Vagina (tissue), 2 donors: ENCODE data around the gene FCHO2. TPM values are rescaled to one million over a fixed set of nuclear protein-coding genes. Genes with fewer than 3 reads are reported as not detected.

ENCODE experiments used
- DNase-seq, 2 donors: peaks; one replicate each; pipeline ENCODE4 v3.0.0-alpha.2; 2017; ENCODE audit errors: extremely low spot score in 2 of 2
- H3K27ac ChIP-seq: fragments of 200-600 bp; sonication (generic); one replicate; pipeline ENCODE4 v1.5.1; 2019
- H3K27me3 ChIP-seq: fragments of 200-600 bp; sonication (generic); one replicate; pipeline ENCODE4 v1.5.1; 2019
- H3K36me3 ChIP-seq, 2 donors: fragments of 200-600 bp; sonication (generic); one replicate each; pipeline ENCODE4 v1.5.1; 2017 to 2019
- H3K4me1 ChIP-seq: fragments of 200-600 bp; sonication (generic); one replicate; pipeline ENCODE4 v1.5.1; 2019
- H3K4me3 ChIP-seq, 2 donors: fragments of 200-600 bp; sonication (generic); 1 replicate in 1 of 2; 2 replicates in 1 of 2; pipeline ENCODE4 v1.5.1; 2016 to 2019
- H3K9me3 ChIP-seq: fragments of 200-600 bp; sonication (generic); one replicate; pipeline ENCODE4 v1.5.1; 2019
- POLR2A ChIP-seq, 2 donors: fragments of 450-650 bp; IDR thresholded peaks; one replicate each; pipeline ENCODE4 v1.6.1; 2017; ENCODE audit warnings: antibody characterized with exemption in 2 of 2, mild to moderate bottlenecking in 2 of 2, moderate library complexity in 2 of 2
- POLR2AphosphoS5 ChIP-seq, 2 donors: sonication (generic); formaldehyde crosslinking; IDR thresholded peaks; one replicate each; pipeline ENCODE4 v1.9.0; 2017; ENCODE audit warnings: antibody characterized with exemption in 2 of 2, mild to moderate bottlenecking in 2 of 2, low read depth in 1 of 2; ENCODE audit not compliant: insufficient read depth in 1 of 2
- intact Hi-C: fragments of 100-400 bp; cut with DNase I; formaldehyde crosslinking; loops from one replicate; pipeline ENCODE4 v1.15.1; 2023
- total RNA-seq: library from RNA; depleted of rRNA; stranded (reverse); fragments of >200 nt; gene quantifications from one replicate; pipeline ENCODE4 v1.2.3, GENCODE V29; 2016
- TF ChIP-seq, protein P1 (sequence below), 3 experiments: fragments of 450-650 bp in 2 of 3; fragments of 200-600 bp in 1 of 3; sonication (generic) in 1 of 3; IDR thresholded peaks; one replicate each; pipeline ENCODE4 v1.5.1; 2017 to 2019; ENCODE audit warnings: antibody characterized with exemption in 3 of 3, mild to moderate bottlenecking in 2 of 3, moderate library complexity in 2 of 3

The FCHO2 gene
- total RNA-seq, 1 donor from 2014 or later: 32.9 TPM

DNA sequence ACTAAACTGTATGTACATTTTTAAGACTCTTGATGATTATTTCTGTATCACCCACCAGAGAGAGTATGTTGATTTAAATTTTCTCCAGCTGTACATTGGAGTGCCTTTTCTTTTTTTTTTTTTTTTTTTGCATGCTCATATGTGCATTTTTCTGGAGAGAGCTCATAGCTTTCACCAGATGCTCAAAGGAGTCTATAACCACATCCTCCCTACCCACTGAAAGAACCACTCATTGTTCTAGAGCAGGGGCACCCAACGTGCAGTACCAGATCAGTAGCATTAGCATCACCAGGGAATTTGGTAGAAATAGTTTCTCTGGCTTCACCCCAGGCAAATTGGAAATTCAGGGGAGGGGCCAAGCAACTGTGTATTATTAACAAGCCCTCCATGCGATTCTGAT lies 110.6 kb downstream of the FCHO2 start:
- intact Hi-C loops: no loop called here
- no peak for DNase-seq
- no peaks in the 10 kb centered on the region for H3K27me3 ChIP-seq
- H3K4me1 ChIP-seq: no peaks in the 10 kb centered on the region
- TF ChIP-seq POLR2AphosphoS5 (IDR thresholded peaks at IDR 0.05; ENCODE audit: insufficient read depth in 1 of 2, low read depth in 1 of 2): no peak
- TF ChIP-seq, protein P1, sequence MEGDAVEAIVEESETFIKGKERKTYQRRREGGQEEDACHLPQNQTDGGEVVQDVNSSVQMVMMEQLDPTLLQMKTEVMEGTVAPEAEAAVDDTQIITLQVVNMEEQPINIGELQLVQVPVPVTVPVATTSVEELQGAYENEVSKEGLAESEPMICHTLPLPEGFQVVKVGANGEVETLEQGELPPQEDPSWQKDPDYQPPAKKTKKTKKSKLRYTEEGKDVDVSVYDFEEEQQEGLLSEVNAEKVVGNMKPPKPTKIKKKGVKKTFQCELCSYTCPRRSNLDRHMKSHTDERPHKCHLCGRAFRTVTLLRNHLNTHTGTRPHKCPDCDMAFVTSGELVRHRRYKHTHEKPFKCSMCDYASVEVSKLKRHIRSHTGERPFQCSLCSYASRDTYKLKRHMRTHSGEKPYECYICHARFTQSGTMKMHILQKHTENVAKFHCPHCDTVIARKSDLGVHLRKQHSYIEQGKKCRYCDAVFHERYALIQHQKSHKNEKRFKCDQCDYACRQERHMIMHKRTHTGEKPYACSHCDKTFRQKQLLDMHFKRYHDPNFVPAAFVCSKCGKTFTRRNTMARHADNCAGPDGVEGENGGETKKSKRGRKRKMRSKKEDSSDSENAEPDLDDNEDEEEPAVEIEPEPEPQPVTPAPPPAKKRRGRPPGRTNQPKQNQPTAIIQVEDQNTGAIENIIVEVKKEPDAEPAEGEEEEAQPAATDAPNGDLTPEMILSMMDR (IDR thresholded peaks at IDR 0.05): no peak
- peaks cover 0 to 35% of the 10 kb centered on the region in 2 donors for H3K36me3 ChIP-seq
- H3K27ac ChIP-seq: no peak overlapping the region
- no peaks in the 10 kb centered on the region for H3K9me3 ChIP-seq
- H3K4me3 ChIP-seq: no peak overlapping the region

DNA sequence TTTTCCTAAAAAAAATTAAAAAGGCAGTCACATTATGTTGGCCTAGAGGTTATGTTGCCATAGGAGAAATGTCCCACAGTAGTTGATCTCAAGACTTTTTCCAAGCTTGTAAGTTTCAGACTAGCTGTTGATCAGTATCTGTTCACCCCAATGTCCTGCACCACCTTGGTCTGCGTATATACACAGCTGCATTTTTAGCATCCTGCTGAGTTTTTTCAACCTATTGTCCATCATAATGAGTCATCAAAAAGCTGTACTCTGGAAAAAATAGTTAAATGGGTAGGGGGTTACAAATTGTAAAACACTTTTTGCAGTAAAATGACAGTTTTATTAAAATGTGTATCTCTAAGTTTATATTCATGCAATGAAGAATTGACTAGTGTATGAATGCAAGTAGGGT lies 111.4 kb downstream of the FCHO2 start:
- no peaks in the 10 kb centered on the region for H3K4me1 ChIP-seq
- DNase-seq: no peak
- H3K27ac ChIP-seq: no peak overlapping the region
- intact Hi-C loops: no loop called here
- TF ChIP-seq POLR2AphosphoS5 (IDR thresholded peaks at IDR 0.05; ENCODE audit: insufficient read depth in 1 of 2, low read depth in 1 of 2): no peak
- no peaks in the 10 kb centered on the region for H3K9me3 ChIP-seq
- no peaks in the 10 kb centered on the region for H3K27me3 ChIP-seq
- H3K36me3 ChIP-seq: peaks cover 0 to 35% of the 10 kb centered on the region in 2 donors
- H3K4me3 ChIP-seq: no peak overlapping the region

DNA sequence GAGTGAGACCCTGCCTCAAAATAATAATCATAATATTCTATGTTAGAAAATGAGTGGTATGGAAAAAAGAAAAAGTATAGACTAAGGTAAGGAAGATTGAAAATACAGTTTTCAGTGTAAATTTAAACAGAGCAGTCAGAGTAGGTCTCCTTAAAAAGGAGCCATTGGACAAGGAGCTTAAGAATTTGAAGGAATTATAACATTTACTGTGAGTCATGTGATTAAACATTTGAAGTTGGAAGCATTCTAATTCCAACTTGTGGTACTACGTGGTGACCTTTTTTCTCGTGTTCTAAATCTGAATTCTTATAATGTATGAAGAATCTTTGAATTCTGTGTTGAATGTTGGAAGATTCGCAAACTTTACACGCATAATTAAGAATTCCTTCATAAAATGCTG lies 125.3 kb downstream of the FCHO2 start:
- no peak for DNase-seq
- H3K36me3 ChIP-seq: peaks cover 0 to 65% of the 10 kb centered on the region in 2 donors
- intact Hi-C loops: no loop called here
- H3K4me1 ChIP-seq: no peaks in the 10 kb centered on the region
- no peak overlapping the region for H3K4me3 ChIP-seq
- H3K9me3 ChIP-seq: no peaks in the 10 kb centered on the region
- TF ChIP-seq POLR2A (IDR thresholded peaks at IDR 0.05) (no peak), POLR2AphosphoS5 (IDR thresholded peaks at IDR 0.05; ENCODE audit: insufficient read depth in 1 of 2, low read depth in 1 of 2) (no peak)
- TF ChIP-seq, protein P1 (IDR thresholded peaks at IDR 0.05): no peak
- H3K27ac ChIP-seq: no peak overlapping the region
- H3K27me3 ChIP-seq: no peaks in the 10 kb centered on the region

DNA sequence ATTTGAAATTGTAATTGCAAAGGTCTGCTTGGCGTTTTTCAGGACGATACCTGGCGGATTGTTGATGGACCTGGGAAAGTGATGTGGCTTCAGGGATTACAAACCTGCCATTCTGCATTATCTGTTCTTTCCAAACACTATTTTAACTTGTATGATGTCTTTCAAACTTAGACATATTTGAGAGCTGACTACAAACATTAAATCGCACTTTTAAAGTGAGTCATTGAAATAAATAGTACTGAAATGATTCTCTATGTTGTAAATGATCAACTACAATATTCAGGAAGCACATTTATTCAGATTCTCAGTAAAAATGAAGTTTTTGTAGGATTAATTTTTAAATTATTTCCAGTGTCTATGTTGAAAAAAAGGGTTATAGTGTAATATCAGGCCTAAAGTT lies 132.2 kb downstream of the FCHO2 start:
- TF ChIP-seq POLR2AphosphoS5 (IDR thresholded peaks at IDR 0.05; ENCODE audit: insufficient read depth in 1 of 2, low read depth in 1 of 2) (no peak), POLR2A (IDR thresholded peaks at IDR 0.05) (no peak)
- TF ChIP-seq, protein P1 (IDR thresholded peaks at IDR 0.05): no peak
- H3K4me1 ChIP-seq: no peaks in the 10 kb centered on the region
- no peak for DNase-seq
- intact Hi-C loops: no loop called here
- no peaks in the 10 kb centered on the region for H3K27me3 ChIP-seq
- H3K36me3 ChIP-seq: peaks cover 0 to 20% of the 10 kb centered on the region in 2 donors
- no peak overlapping the region for H3K4me3 ChIP-seq
- H3K9me3 ChIP-seq: no peaks in the 10 kb centered on the region
- no peak overlapping the region for H3K27ac ChIP-seq

DNA sequence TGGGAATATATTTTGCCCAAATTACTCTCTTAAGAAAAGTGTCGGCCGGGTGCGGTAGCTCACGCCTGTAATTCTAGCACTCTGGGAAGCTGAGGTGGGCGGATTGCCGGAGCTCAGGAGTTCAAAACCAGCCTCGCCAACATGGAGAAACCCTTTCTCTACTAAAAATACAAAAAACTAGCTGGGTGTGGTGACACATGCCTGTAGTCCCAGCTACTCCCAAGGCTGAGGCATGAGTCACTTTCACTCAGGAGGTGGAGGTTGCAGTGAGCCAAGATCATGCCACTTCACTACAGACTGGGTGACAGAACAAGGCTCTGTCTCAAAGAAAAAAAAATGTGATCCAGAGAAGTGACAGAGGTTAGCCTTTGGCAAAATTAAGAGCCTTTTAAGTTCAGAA lies 138.1 kb downstream of the FCHO2 start:
- H3K4me1 ChIP-seq: no peaks in the 10 kb centered on the region
- no peak overlapping the region for H3K27ac ChIP-seq
- H3K9me3 ChIP-seq: no peaks in the 10 kb centered on the region
- no peak for DNase-seq
- H3K4me3 ChIP-seq: no peak overlapping the region
- intact Hi-C loops: no loop called here
- TF ChIP-seq, protein P1 (IDR thresholded peaks at IDR 0.05): no peak
- TF ChIP-seq POLR2A (IDR thresholded peaks at IDR 0.05): no peak
- peaks cover 0 to 6% of the 10 kb centered on the region in 2 donors for H3K36me3 ChIP-seq
- no peaks in the 10 kb centered on the region for H3K27me3 ChIP-seq

DNA sequence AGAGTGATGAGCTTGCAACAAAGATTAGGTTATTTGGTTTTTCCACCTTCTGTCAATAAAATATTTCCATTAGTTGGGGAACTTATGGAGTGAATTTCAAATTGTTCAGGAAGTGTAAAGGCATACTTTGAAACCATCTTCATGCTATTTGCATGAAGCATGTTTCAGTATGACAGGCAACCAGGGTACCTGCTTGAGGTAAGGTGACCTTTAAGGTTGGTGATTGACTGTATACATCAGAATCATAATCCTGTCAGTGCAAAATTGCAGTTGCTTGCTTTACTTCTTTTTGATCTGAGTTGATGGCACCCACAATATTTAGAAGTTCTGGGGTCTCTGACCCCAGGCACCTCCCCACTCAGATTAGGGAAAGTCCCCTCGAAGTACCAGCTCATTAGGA lies 138.6 kb downstream of the FCHO2 start:
- H3K27me3 ChIP-seq: no peaks in the 10 kb centered on the region
- H3K4me3 ChIP-seq: no peak overlapping the region
- TF ChIP-seq POLR2A (IDR thresholded peaks at IDR 0.05) (no peak), POLR2AphosphoS5 (IDR thresholded peaks at IDR 0.05; ENCODE audit: insufficient read depth in 1 of 2, low read depth in 1 of 2) (no peak)
- TF ChIP-seq, protein P1 (IDR thresholded peaks at IDR 0.05): no peak
- intact Hi-C loops: no loop called here
- H3K36me3 ChIP-seq: peaks cover 0 to 6% of the 10 kb centered on the region in 2 donors
- no peaks in the 10 kb centered on the region for H3K4me1 ChIP-seq
- H3K27ac ChIP-seq: no peak overlapping the region
- no peaks in the 10 kb centered on the region for H3K9me3 ChIP-seq
- DNase-seq: no peak
